ENCODE results near the gene MAZ. TPM values are rescaled to one million over a fixed set of nuclear protein-coding genes. Genes with fewer than 3 reads are reported as not detected.

MAZ gene
- total and polyA plus RNA-seq, 2 of the 13 experiments (the other 11 are each of a cell fraction or from before 2014, with no cell fraction given): 203 to 277 TPM

- WGBS (ENCODE audit: low lambda C conversion rate): 93% methylated on average over 7 of the region's 7 CpGs
- POLR2A ChIA-PET: interaction anchor here (0.6 to 1.7 kb wide), 3 partner anchors 13 to 159 kb away, joined by 3 read pairs; partner anchors contain the start of gene CDIPT
These were observed 29.6 kb downstream of the MAZ start for GRCh38 chr16:29835926-29836325.

More at GRCh38 chr16:29835926-29836325, 29.6 kb downstream of the MAZ start:
- Histone ChIP-seq H3K79me2 (ENCODE audit: insufficient read depth, low read length) (no peaks in the 10 kb centered on the region), H3K36me3 (replicated peaks in 1 of 2; ENCODE audit: control insufficient read depth in 1 of 2, insufficient read depth in 2 of 2, low read length in 2 of 2) (peaks cover 5 to 13% of the 10 kb centered on the region in 2 experiments; a peak in 4 of 5 replicates), H2AFZ (ENCODE audit: low read length) (no peak overlapping the region), H3K4me3 (replicated peaks in 1 of 3; ENCODE audit: insufficient read depth in 1 of 3, low read depth in 2 of 3, low read length in 3 of 3) (no peak overlapping the region), H3K4me2 (ENCODE audit: low read depth, low read length) (no peak overlapping the region), H3K9me3 (ENCODE audit: low read length) (no peaks in the 10 kb centered on the region), H3K4me1 (ENCODE audit: insufficient read depth, low read length) (no peaks in the 10 kb centered on the region), H3K27ac (ENCODE audit: extremely low read length, insufficient read depth, low read length) (no peak overlapping the region), H3K9ac (ENCODE audit: insufficient read depth, low read depth, low read length) (no peak overlapping the region), H3K27me3 (ENCODE audit: control insufficient read depth in 1 of 2, insufficient read depth in 2 of 2, low read length in 2 of 2) (no peaks in the 10 kb centered on the region), H4K20me1 (ENCODE audit: insufficient read depth, low read length) (no peaks in the 10 kb centered on the region)
- no peak for DNase-seq (ENCODE audit: low spot score)
- TF ChIP-seq ZNF431 (CRISPR knock-in tag; IDR thresholded peaks at IDR 0.05; ENCODE audit: borderline replicate concordance, low read depth) (no peak), IKZF1 (IDR thresholded peaks at IDR 0.05) (no peak), ZNF274 (CRISPR knock-in tag; IDR thresholded peaks at IDR 0.05) (no peak), ZNF44 (CRISPR knock-in tag; IDR thresholded peaks at IDR 0.05) (no peak), ZBTB33 (CRISPR knock-in tag; IDR thresholded peaks at IDR 0.05) (no peak)
- TF ChIP-seq, protein P1, sequence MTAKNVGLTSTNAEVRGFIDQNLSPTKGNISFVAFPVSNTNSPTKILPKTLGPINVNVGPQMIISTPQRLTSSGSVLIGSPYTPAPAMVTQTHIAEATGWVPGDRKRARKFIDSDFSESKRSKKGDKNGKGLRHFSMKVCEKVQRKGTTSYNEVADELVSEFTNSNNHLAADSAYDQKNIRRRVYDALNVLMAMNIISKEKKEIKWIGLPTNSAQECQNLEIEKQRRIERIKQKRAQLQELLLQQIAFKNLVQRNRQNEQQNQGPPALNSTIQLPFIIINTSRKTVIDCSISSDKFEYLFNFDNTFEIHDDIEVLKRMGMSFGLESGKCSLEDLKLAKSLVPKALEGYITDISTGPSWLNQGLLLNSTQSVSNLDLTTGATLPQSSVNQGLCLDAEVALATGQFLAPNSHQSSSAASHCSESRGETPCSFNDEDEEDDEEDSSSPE (CRISPR knock-in tag; IDR thresholded peaks at IDR 0.05): no peak
- no peak for FAIRE-seq
- in situ Hi-C loops (cut with HindIII; ENCODE audit: extremely low pct_ligation_motif_present, low pct_unique_long_range_greater_than_20kb): no loop called here
- no TSS peak for BruUV-seq (replicated peaks)
- CTCF ChIA-PET (ENCODE audit: low intra/inter-chr PET ratio, low total read pairs): no interaction called here
- intact Hi-C loops (cut with micrococcal nuclease; ENCODE audit: unreplicated experiment): no loop called here
- no peak for ATAC-seq

All from HepG2 (cell line).